ACC112 (cell line): ENCODE data around the gene C19orf67.
A peak's percentile ranks its signal among the peaks of the same experiment; 100 is the strongest.

ENCODE experiments used
- H2AFZ ChIP-seq: fragments of 200-600 bp; sonication (generic); one replicate; pipeline ENCODE4 v1.6.0; 2017; ENCODE audit warnings: antibody characterized with exemption, low read length; ENCODE audit not compliant: unreplicated experiment
- H3K27ac ChIP-seq: fragments of 200-600 bp; sonication (generic); 2 replicates; pipeline ENCODE4 v1.5.1; 2014; ENCODE audit warnings: low read depth, mild to moderate bottlenecking, antibody characterized with exemption, low read length, moderate library complexity
- H3K27me3 ChIP-seq: fragments of 200-600 bp; sonication (generic); 2 replicates; pipeline ENCODE4 v1.6.1; 2014; ENCODE audit warnings: mild to moderate bottlenecking, antibody characterized with exemption, low read length, moderate library complexity, mixed read lengths; ENCODE audit not compliant: insufficient read depth
- H3K36me3 ChIP-seq: fragments of 200-600 bp; sonication (generic); 2 replicates; pipeline ENCODE4 v1.6.1; 2016; ENCODE audit warnings: mild to moderate bottlenecking, antibody characterized with exemption, low read length, moderate library complexity, mixed read lengths; ENCODE audit not compliant: insufficient read depth
- H3K4me1 ChIP-seq: fragments of 200-600 bp; sonication (generic); one replicate; pipeline ENCODE4 v1.6.1; 2016; ENCODE audit warnings: low read length, mixed read lengths; ENCODE audit not compliant: insufficient read depth, unreplicated experiment, control insufficient read depth
- H3K4me3 ChIP-seq: fragments of 200-600 bp; sonication (generic); 2 replicates; pipeline ENCODE4 v1.5.1; 2014; ENCODE audit warnings: mild to moderate bottlenecking, low read depth, low read length
- H3K79me2 ChIP-seq: fragments of 200-600 bp; sonication (generic); one replicate; pipeline ENCODE4 v1.6.0; 2016; ENCODE audit warnings: low read length; ENCODE audit not compliant: control insufficient read depth, unreplicated experiment, insufficient read depth

Gene C19orf67

DNA sequence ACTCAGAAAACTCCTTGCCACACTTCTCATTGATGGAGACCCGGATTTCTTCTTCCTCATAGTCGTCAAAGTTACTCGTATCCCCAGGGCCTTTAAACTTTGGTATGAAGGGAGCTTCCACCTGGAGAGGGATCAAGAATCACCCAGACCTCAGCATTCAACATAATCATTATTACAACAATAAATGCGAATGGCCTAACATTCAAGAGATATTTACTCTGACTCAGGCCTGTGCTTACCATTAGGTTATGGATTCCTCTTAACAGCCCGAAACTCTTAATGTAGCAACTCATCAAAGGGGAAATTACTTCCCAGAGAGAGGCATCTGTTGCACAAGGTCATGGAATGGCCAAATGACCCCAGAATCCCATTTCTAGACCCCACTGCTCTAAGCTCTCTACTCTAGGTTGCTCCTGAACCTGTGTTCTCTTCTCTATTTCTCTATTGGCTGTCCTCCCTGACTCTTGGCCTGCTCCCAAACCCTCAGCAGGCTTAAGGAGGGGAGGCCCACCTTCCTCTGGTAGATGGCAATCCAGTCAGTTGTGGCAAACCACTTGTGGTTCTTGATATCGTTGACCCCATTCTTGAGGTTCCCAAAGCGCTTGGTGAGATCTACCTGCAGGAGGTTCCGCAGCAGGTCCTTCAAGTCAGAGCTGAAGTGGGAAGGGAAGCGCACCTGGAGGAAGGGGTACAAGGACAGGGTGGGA, 7.7 kb upstream of the C19orf67 start:
- no peaks in the 10 kb centered on the region for H3K79me2 ChIP-seq
- no peaks in the 10 kb centered on the region for H3K4me1 ChIP-seq
- no peaks in the 10 kb centered on the region for H3K27me3 ChIP-seq
- H2AFZ ChIP-seq, result no peak overlapping the region
- peaks cover 15% of the 10 kb centered on the region; the same call in 1 of the 2 replicates for H3K36me3 ChIP-seq
- no peak overlapping the region for H3K4me3 ChIP-seq
- no peak overlapping the region for H3K27ac ChIP-seq

DNA sequence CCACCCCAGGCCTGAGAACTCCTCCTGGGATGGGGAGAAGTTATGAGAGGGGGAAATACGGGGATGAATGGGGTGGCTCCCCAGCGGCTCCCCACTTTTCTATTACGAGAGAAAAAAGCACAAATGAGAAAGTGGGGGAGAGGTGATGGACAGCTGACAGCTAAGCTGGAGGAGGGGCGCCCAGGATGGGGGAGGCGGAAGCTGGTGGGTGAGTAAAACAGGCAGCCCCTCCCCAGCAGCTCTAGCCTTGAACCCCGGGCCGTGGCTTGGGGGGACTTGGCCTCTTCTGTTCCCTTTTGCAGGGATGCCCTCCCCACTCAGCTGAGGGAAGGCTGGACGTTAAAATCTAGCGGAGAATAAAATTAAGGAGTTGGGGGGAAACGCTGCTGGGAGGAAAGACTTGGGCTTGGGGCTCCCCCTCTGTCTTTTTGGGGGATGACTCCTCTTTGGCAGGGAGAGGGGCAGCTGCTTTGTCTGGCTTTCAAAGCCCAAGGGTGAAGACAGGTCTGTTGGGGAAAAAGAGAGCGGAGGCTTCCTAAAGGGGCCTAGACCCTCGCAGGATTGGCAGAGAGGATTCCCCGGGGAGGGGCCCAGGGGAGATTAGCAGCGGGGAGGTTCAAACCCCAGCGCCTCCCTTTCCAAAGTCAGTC, 6.4 kb upstream of the C19orf67 start:
- Histone ChIP-seq H2AFZ (no peak overlapping the region), H3K27ac (peak overlapping the region; percentile 48), H3K36me3 (peaks cover 14% of the 10 kb centered on the region; the same call in 1 of the 2 replicates), H3K27me3 (no peaks in the 10 kb centered on the region), H3K4me1 (no peaks in the 10 kb centered on the region), H3K4me3 (peak overlapping the region; percentile 87), H3K79me2 (no peaks in the 10 kb centered on the region)

GRCh38 chr19:14091081-14091812, 5.7 kb upstream of the C19orf67 start:
- no peak overlapping the region for H2AFZ ChIP-seq
- H3K36me3 ChIP-seq, result peaks cover 7% of the 10 kb centered on the region; the same call in 1 of the 2 replicates
- peak overlapping the region; percentile 48 for H3K27ac ChIP-seq
- no peaks in the 10 kb centered on the region for H3K4me1 ChIP-seq
- H3K79me2 ChIP-seq, result no peaks in the 10 kb centered on the region
- peak overlapping the region; percentile 87 for H3K4me3 ChIP-seq
- H3K27me3 ChIP-seq, result no peaks in the 10 kb centered on the region

GRCh38 chr19:14090509-14091080, 5.0 kb upstream of the C19orf67 start, which contains the start of gene SAMD1:
Gene SAMD1 (minus strand): TSS chr19:14090751.
- Histone ChIP-seq H3K4me3 (peak within 1 kb of the TSS; percentile 87), H3K27me3 (no peaks in the 10 kb centered on the region), H3K79me2 (no peaks in the 10 kb centered on the region), H3K4me1 (no peaks in the 10 kb centered on the region), H2AFZ (peak within 1 kb of the TSS; percentile 25), H3K36me3 (peaks cover 7% of the 10 kb centered on the region; the same call in 1 of the 2 replicates), H3K27ac (peak within 1 kb of the TSS; percentile 48)

DNA sequence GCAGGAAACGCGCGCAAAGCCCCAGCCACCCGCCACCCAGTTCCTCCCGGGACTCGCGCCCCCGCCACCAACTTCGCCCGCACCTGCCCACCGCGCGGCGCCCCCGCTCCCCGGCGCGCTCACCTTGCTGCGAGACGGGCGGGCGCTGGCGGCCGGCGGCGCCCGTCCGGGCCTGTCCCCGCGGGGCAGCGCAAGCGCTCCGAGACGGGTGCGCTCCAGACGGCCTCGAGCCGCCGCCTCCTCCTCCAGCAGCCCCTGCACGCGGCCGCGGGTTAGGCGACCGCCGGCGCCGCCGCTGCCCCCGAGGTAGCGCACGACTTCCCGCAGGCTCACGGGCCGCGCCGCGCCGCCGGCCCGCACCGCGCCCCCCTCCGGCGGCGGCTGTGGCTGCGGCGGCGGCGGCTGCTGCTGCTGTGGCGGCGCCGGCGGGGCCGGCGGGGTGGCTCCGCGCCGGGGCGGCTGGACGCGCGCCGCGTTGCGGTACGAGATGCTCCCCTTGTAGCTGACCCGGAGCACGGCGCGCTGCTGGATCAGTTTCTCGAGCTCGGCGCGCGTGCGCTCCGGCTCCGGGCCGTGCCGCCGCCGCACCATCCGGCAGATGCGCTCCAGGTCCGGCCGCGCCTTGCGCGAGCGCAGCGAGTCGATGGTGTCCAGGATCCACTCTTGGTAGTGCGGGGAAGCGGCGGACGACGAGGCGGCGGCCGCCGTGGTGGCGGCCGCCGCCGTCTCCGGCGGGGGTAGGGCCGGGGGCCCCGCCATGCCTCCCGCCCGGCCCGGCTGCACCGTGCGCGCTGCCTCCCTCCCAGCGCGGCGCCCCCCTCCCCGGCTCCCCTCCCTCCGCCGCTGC, 4.3 kb upstream of the C19orf67 start:
- no peaks in the 10 kb centered on the region for H3K79me2 ChIP-seq
- no peak overlapping the region for H3K27ac ChIP-seq
- peak overlapping the region; percentile 25 for H2AFZ ChIP-seq
- peak overlapping the region; percentile 75 for H3K4me3 ChIP-seq
- H3K27me3 ChIP-seq, result no peaks in the 10 kb centered on the region
- H3K36me3 ChIP-seq, result peaks cover 7% of the 10 kb centered on the region; the same call in 1 of the 2 replicates
- H3K4me1 ChIP-seq, result no peaks in the 10 kb centered on the region

- Histone ChIP-seq H3K79me2 (no peaks in the 10 kb centered on the region), H3K27ac (no peak overlapping the region), H3K4me1 (no peaks in the 10 kb centered on the region), H3K27me3 (no peaks in the 10 kb centered on the region), H3K36me3 (peaks cover 7% of the 10 kb centered on the region; the same call in 1 of the 2 replicates), H3K4me3 (peak overlapping the region; percentile 75), H2AFZ (no peak overlapping the region)
Measured at GRCh38 chr19:14089412-14089661, 3.8 kb upstream of the C19orf67 start.

DNA sequence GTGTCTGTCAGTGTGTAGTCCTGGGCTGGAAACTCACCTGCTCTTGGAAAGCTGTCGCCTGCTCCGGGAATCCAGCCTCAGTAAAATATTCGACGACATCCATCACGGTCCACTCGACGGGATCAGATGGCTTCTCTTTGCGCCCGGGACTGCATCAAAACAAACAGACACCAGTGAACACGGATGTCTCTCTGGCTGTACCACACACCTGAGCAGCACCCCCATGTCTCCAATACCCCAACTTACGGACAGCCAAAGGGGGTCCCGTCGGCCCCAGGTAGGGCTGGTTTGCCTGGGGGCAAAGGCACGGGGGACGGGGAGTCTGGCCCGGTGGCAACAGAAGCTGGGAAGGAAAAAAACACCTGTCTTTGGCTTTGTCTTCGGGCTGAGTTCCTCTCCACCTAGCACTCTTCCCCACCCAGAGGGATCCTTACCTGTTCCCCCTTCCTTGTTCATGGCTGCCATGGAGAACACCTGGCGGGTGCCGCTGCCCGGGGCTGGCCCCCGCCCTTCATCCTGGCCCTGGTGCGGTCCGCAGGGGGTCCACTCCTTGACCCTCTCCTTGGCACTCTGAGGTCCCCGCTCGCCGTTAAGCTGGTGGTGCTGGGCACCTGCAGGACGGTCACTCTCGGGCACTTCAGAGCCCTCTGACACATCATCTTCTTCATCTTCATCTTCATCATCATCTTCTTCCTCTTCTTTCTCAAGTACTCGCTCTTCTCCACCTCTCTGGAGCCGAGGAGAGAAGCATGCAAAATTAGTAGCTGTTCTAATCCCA, 3.2 kb upstream of the C19orf67 start:
- Histone ChIP-seq H3K27me3 (no peaks in the 10 kb centered on the region), H3K4me3 (peak overlapping the region; percentile 75), H3K79me2 (no peaks in the 10 kb centered on the region), H3K4me1 (no peaks in the 10 kb centered on the region), H3K36me3 (peaks cover 7% of the 10 kb centered on the region; the same call in 1 of the 2 replicates), H2AFZ (no peak overlapping the region), H3K27ac (no peak overlapping the region)

DNA sequence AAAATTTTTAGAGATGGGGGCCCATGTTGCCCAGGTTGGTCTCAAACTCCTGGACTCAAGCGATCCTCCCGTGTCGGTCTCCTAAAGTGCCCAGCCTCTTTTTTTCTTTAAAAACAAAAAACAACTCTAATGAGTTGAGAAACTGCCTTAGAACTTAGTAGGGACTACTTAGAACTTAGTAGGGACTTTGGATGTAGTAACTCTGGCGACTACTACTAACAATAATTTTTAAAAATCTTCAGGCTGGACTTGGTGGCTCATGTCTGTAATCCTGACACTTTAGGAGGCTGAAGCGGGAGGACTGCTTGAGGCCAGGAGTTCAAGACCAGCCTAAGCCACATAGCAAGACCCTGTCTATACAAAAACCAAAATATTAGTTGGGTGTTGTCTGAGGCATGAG, 515 bp upstream of the C19orf67 start:
- no peaks in the 10 kb centered on the region for H3K27me3 ChIP-seq

DNA sequence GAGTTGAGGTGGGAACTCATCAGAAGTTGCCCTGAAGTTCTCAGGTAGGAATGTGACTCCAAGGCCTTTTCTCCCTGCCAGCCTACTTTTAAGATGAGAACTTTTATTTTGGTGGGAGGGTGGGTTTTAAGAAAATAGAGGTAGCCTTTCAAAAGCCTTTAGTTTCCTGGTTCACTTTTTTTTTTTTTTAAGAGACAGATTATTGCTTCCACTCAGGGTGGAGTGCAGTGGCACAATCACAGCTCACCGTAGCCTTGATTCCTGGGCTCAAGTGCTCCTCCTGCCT, 3.0 kb downstream of the C19orf67 start:
- Histone ChIP-seq H3K4me1 (peaks cover 7% of the 10 kb centered on the region), H3K4me3 (peak overlapping the region; percentile 90), H3K36me3 (no peaks in the 10 kb centered on the region), H3K27me3 (no peaks in the 10 kb centered on the region), H3K27ac (no peak overlapping the region), H3K79me2 (peaks cover 6% of the 10 kb centered on the region), H2AFZ (no peak overlapping the region)

More for the DNA sequence above, 515 bp upstream of the C19orf67 start:
- no peak overlapping the region for H3K27ac ChIP-seq
- H3K4me3 ChIP-seq, result no peak overlapping the region
- H2AFZ ChIP-seq, result no peak overlapping the region
- H3K36me3 ChIP-seq, result no peaks in the 10 kb centered on the region
- peaks cover 6% of the 10 kb centered on the region for H3K79me2 ChIP-seq
- peaks cover 7% of the 10 kb centered on the region for H3K4me1 ChIP-seq
